ENCODE measurements around the gene RBMS1. TPM values are rescaled to one million over a fixed set of nuclear protein-coding genes. Genes with fewer than 3 reads are reported as not detected.

RBMS1 gene
- total RNA-seq, 5 donors from 2014 or later (not counting 1 experiment from before 2014, with no cell fraction given), result 94.2 to 137 (median 105) TPM

DNA sequence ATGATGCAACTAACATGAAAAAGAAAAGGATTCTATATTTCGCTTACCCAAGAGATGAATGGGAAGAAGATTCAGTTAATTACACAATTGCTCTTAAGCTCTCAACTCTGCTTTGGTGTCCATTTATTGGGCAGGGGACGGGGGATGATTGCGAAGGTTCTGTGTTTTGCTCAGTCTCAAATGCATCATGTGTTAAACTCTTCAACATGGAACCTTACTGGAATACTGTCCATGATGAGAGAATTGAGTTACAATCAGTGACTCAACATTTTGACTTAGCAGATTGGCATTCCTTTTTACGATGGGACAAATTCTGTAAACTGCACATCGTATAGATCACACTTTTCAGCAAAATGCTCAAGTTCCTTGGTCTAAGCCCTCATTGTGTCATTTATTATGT, 135.6 kb downstream of the RBMS1 start:
- no CpG with 5 or more reads among the region's 5 CpGs for WGBS (ENCODE audit: insufficient coverage)
- Histone ChIP-seq H3K9me3 (peaks cover 3% of the 10 kb centered on the region), H3K27me3 (replicated peaks in 1 of 2; ENCODE audit: control insufficient read depth in 2 of 2, extremely low read depth in 1 of 2, insufficient read depth in 2 of 2, low read length in 1 of 2) (no peaks in the 10 kb centered on the region), H3K36me3 (ENCODE audit: control insufficient read depth in 2 of 2, extremely low read depth in 1 of 2, insufficient read depth in 1 of 2, low read length in 1 of 2) (peaks cover 0 to 5% of the 10 kb centered on the region in 2 donors), H3K4me1 (ENCODE audit: control insufficient read depth in 1 of 2, extremely low read depth in 1 of 2, insufficient read depth in 2 of 2, low read length in 2 of 2) (peaks cover 7 to 9% of the 10 kb centered on the region in 2 experiments), H3K27ac (ENCODE audit: low read length) (no peak overlapping the region), H3K4me3 (ENCODE audit: control insufficient read depth in 1 of 2, extremely low read depth in 1 of 2, low read length in 1 of 2) (no peak overlapping the region)
- H3K4me3 Mint-ChIP-seq, result no peak overlapping the region
- H3K27me3 Mint-ChIP-seq, result no peaks in the 10 kb centered on the region
- no peak for DNase-seq
- no peak for ATAC-seq (replicated peaks in 1 of 4)
- H3K9me3 Mint-ChIP-seq, result peaks cover 0 to 9% (median 0%) of the 10 kb centered on the region in 3 donors
- ChIA-PET POLR2A (interaction anchor here in 1 of 2 donors (0.7 kb wide), 1 partner anchor 29 kb away, joined by 3 read pairs; no protein-coding TSS in a partner anchor), CTCF (no interaction called here)
- peaks cover 27% of the 10 kb centered on the region for H3K36me3 Mint-ChIP-seq
- peak overlapping the region in 1 of 2 donors; percentile 9 for H3K27ac Mint-ChIP-seq
- H3K4me1 Mint-ChIP-seq, result peaks cover 68 to 85% (median 83%) of the 10 kb centered on the region in 3 donors

DNA sequence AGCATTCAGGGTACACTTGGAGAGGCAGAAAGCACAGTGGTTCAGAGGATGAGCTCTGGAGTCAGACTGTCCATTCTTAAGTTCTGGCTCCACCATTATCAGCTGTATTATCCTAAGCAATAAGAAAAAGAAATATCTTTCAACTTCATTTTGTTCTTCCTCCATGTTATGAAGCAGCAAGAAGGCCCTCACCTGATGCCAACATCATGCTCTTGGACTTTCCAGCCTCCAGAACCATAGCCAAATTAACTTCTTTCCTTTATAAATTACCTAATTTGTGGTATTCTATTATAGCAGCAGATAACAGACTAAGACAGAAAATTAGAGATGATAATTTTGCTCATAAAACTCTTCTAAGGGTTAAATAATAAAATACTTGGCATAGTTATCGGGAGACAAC, 137.1 kb downstream of the RBMS1 start:
- peaks cover 0 to 5% of the 10 kb centered on the region in 2 donors for H3K36me3 ChIP-seq (ENCODE audit: control insufficient read depth in 2 of 2, extremely low read depth in 1 of 2, insufficient read depth in 1 of 2, low read length in 1 of 2)
- peaks cover 30% of the 10 kb centered on the region for H3K36me3 Mint-ChIP-seq
- ATAC-seq (replicated peaks in 1 of 4), result no peak
- ChIA-PET CTCF (no interaction called here), POLR2A (no interaction called here)
- H3K9me3 Mint-ChIP-seq, result peaks cover 0 to 9% (median 0%) of the 10 kb centered on the region in 3 donors
- H3K4me1 ChIP-seq (ENCODE audit: control insufficient read depth in 1 of 2, extremely low read depth in 1 of 2, insufficient read depth in 2 of 2, low read length in 2 of 2), result peaks cover 5 to 8% of the 10 kb centered on the region in 2 experiments
- no peak overlapping the region for H3K4me3 Mint-ChIP-seq
- no peak for DNase-seq
- peaks cover 3% of the 10 kb centered on the region for H3K9me3 ChIP-seq
- peaks cover 57 to 85% (median 83%) of the 10 kb centered on the region in 3 donors for H3K4me1 Mint-ChIP-seq
- H3K27me3 Mint-ChIP-seq, result no peaks in the 10 kb centered on the region
- peak overlapping the region in 1 of 2 donors; percentile 65 for H3K27ac Mint-ChIP-seq
- WGBS (ENCODE audit: insufficient coverage), result no CpG with 5 or more reads among the region's 1 CpG
- no peak overlapping the region for H3K27ac ChIP-seq (ENCODE audit: low read length)
- no peaks in the 10 kb centered on the region for H3K27me3 ChIP-seq (replicated peaks in 1 of 2; ENCODE audit: control insufficient read depth in 2 of 2, extremely low read depth in 1 of 2, insufficient read depth in 2 of 2, low read length in 1 of 2)
- H3K4me3 ChIP-seq (ENCODE audit: control insufficient read depth in 1 of 2, extremely low read depth in 1 of 2, low read length in 1 of 2), result no peak overlapping the region

DNA sequence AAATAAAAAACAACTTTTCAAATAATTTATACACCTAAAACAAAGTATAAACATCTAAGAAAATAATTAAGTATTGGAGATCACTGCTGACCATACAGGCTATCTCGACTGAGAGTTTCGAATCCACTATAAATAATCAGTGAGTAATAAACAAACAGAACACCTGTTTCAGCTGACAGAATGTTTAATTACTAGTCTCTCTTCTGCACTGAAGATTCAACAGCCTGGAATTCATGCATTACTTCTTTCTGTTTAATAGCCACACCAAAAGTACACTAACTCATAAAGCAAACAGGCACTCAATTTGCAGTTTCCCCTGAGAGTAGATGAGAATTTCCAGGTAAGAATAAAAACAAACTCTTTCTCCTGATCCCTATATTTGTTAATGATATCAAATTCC, 138.5 kb downstream of the RBMS1 start:
- ChIA-PET CTCF (interaction anchor here in 1 of 2 donors (1.5 kb wide), 1 partner anchor 32 kb away, joined by 3 read pairs; no protein-coding TSS in a partner anchor), POLR2A (interaction anchor here in 1 of 2 donors (0.9 kb wide), 1 partner anchor 10 kb away, joined by 3 read pairs; no protein-coding TSS in a partner anchor)
- Histone ChIP-seq H3K27ac (ENCODE audit: low read length) (no peak overlapping the region), H3K9me3 (peaks cover 3% of the 10 kb centered on the region), H3K4me3 (ENCODE audit: control insufficient read depth in 1 of 2, extremely low read depth in 1 of 2, low read length in 1 of 2) (no peak overlapping the region), H3K36me3 (ENCODE audit: control insufficient read depth in 2 of 2, extremely low read depth in 1 of 2, insufficient read depth in 1 of 2, low read length in 1 of 2) (peaks cover 0 to 7% of the 10 kb centered on the region in 2 donors), H3K27me3 (replicated peaks in 1 of 2; ENCODE audit: control insufficient read depth in 2 of 2, extremely low read depth in 1 of 2, insufficient read depth in 2 of 2, low read length in 1 of 2) (no peaks in the 10 kb centered on the region), H3K4me1 (ENCODE audit: control insufficient read depth in 1 of 2, extremely low read depth in 1 of 2, insufficient read depth in 2 of 2, low read length in 2 of 2) (peaks cover 5 to 11% of the 10 kb centered on the region in 2 experiments)
- Mint-ChIP-seq H3K27me3 (no peaks in the 10 kb centered on the region), H3K4me3 (no peak overlapping the region), H3K27ac (peak overlapping the region; percentile 73 to 81), H3K36me3 (peaks cover 30% of the 10 kb centered on the region), H3K4me1 (peaks cover 53 to 79% (median 77%) of the 10 kb centered on the region in 3 donors), H3K9me3 (peaks cover 0 to 9% (median 0%) of the 10 kb centered on the region in 3 donors)
- DNase-seq (no peak), ATAC-seq (replicated peaks in 1 of 4) (no peak)
- WGBS (ENCODE audit: insufficient coverage), result no CpG with 5 or more reads among the region's 2 CpGs

DNA sequence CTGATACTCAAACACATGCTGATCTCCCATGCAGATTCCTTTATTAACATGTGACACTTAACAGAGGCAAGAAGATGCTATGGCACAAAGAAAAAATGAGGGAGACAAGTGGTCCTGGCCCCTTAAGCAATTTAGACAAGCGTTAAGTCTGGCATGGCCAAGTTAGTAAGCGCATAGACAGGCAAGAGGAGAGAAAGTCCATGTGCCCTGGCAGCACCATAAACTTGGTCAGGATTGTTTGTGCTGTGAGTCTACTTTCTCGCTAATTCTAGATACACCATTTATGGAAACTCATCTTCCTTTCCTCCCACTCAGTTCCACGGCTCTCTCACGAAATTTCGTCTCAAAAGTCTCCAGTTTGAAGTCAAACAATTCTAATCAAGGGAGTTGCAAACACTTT, 138.9 kb downstream of the RBMS1 start:
- Histone ChIP-seq H3K9me3 (peaks cover 3% of the 10 kb centered on the region), H3K27ac (ENCODE audit: low read length) (no peak overlapping the region), H3K4me1 (ENCODE audit: control insufficient read depth in 1 of 2, extremely low read depth in 1 of 2, insufficient read depth in 2 of 2, low read length in 2 of 2) (peaks cover 5 to 11% of the 10 kb centered on the region in 2 experiments), H3K36me3 (ENCODE audit: control insufficient read depth in 2 of 2, extremely low read depth in 1 of 2, insufficient read depth in 1 of 2, low read length in 1 of 2) (peaks cover 1 to 11% of the 10 kb centered on the region in 2 donors), H3K4me3 (ENCODE audit: control insufficient read depth in 1 of 2, extremely low read depth in 1 of 2, low read length in 1 of 2) (no peak overlapping the region), H3K27me3 (replicated peaks in 1 of 2; ENCODE audit: control insufficient read depth in 2 of 2, extremely low read depth in 1 of 2, insufficient read depth in 2 of 2, low read length in 1 of 2) (no peaks in the 10 kb centered on the region)
- ChIA-PET CTCF (interaction anchor here (0.5 to 1.7 kb wide), 4 partner anchors 31 to 640 kb away, joined by 3 to 6 read pairs (median 4); no protein-coding TSS in a partner anchor), POLR2A (interaction anchor here in 1 of 2 donors (0.6 to 0.9 kb wide), 2 partner anchors 10 kb away, joined by 3 read pairs; no protein-coding TSS in a partner anchor)
- WGBS (ENCODE audit: insufficient coverage), result no CpG with 5 or more reads among the region's 6 CpGs
- ATAC-seq (replicated peaks in 1 of 4) (no peak), DNase-seq (no peak)
- peaks cover 34% of the 10 kb centered on the region for H3K36me3 Mint-ChIP-seq
- H3K9me3 Mint-ChIP-seq, result peaks cover 0 to 9% (median 0%) of the 10 kb centered on the region in 3 donors
- H3K27ac Mint-ChIP-seq, result peak overlapping the region in 1 of 2 donors; percentile 8
- peaks cover 53 to 79% (median 78%) of the 10 kb centered on the region in 3 donors for H3K4me1 Mint-ChIP-seq
- no peak overlapping the region for H3K4me3 Mint-ChIP-seq
- H3K27me3 Mint-ChIP-seq, result no peaks in the 10 kb centered on the region

DNA sequence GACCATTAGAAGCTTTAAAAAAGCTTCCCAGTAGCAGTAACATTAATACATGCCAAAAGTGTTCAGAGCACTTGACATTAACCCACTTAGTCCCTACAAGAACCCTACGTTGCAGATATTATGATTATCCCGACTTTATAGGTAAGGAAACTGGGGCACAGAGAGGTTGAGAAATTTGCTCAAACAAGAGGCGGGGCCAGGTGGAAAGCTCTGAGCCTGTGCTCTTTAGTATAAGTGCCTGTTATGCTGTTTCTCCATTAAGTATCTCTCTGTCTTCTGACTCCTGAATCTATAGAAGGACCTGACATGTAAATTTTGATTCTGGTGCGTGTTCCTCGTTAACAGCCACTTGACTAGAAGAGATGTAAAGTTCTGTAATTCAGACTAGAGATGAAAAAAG, 139.8 kb downstream of the RBMS1 start:
- peaks cover 5 to 16% of the 10 kb centered on the region in 2 experiments for H3K4me1 ChIP-seq (ENCODE audit: control insufficient read depth in 1 of 2, extremely low read depth in 1 of 2, insufficient read depth in 2 of 2, low read length in 2 of 2)
- peaks cover 2 to 11% of the 10 kb centered on the region in 2 donors for H3K36me3 ChIP-seq (ENCODE audit: control insufficient read depth in 2 of 2, extremely low read depth in 1 of 2, insufficient read depth in 1 of 2, low read length in 1 of 2)
- Mint-ChIP-seq H3K9me3 (peaks cover 0 to 9% (median 0%) of the 10 kb centered on the region in 3 donors), H3K4me3 (no peak overlapping the region), H3K27ac (peak overlapping the region in 1 of 2 donors; percentile 11), H3K4me1 (peaks cover 59 to 79% (median 79%) of the 10 kb centered on the region in 3 donors), H3K27me3 (no peaks in the 10 kb centered on the region), H3K36me3 (peaks cover 40% of the 10 kb centered on the region)
- no peak overlapping the region for H3K27ac ChIP-seq (ENCODE audit: low read length)
- no peak overlapping the region for H3K4me3 ChIP-seq (ENCODE audit: control insufficient read depth in 1 of 2, extremely low read depth in 1 of 2, low read length in 1 of 2)
- ATAC-seq (replicated peaks in 1 of 4), result no peak
- DNase-seq, result no peak
- ChIA-PET CTCF (interaction anchor here (0.6 to 2.0 kb wide), 22 partner anchors 8 to 964 kb away, joined by 3 to 14 read pairs (median 4); no protein-coding TSS in a partner anchor), POLR2A (no interaction called here)
- H3K27me3 ChIP-seq (replicated peaks in 1 of 2; ENCODE audit: control insufficient read depth in 2 of 2, extremely low read depth in 1 of 2, insufficient read depth in 2 of 2, low read length in 1 of 2), result no peaks in the 10 kb centered on the region
- H3K9me3 ChIP-seq, result peaks cover 3% of the 10 kb centered on the region
- no CpG with 5 or more reads among the region's 5 CpGs for WGBS (ENCODE audit: insufficient coverage)

DNA sequence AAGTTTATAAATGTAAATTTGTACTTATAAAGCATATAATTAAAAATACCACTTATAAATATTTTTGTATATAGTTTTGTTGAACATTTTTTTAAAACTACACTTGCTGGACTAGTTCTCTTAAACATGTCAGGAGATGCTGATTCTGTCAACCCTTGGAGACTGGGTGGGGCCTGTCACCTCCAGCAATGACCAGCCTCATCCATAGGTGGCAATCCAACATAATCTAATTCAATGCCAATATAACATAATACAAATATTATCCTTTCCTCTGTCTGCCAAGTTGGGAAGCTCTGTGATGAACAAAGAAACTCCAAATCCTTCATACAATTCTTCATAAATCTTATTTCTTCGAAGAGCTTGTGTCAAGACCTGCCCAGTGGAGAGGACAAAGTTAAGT, 140.4 kb downstream of the RBMS1 start:
- H3K4me1 Mint-ChIP-seq, result peaks cover 66 to 83% (median 81%) of the 10 kb centered on the region in 3 donors
- ChIA-PET POLR2A (no interaction called here), CTCF (interaction anchor here (0.5 to 2.0 kb wide), 28 partner anchors 9 to 1235 kb away, joined by 3 to 14 read pairs (median 4); no protein-coding TSS in a partner anchor)
- no CpG with 5 or more reads among the region's 1 CpG for WGBS (ENCODE audit: insufficient coverage)
- DNase-seq (peak in 25 of 35 experiments; percentile 8 to 62 (median 23)), ATAC-seq (replicated peaks in 1 of 4) (peak; percentile 56 to 83 (median 66))
- H3K27ac Mint-ChIP-seq, result no peak overlapping the region
- Histone ChIP-seq H3K4me1 (ENCODE audit: control insufficient read depth in 1 of 2, extremely low read depth in 1 of 2, insufficient read depth in 2 of 2, low read length in 2 of 2) (peaks cover 5 to 21% of the 10 kb centered on the region in 2 experiments), H3K9me3 (peaks cover 3% of the 10 kb centered on the region), H3K27me3 (replicated peaks in 1 of 2; ENCODE audit: control insufficient read depth in 2 of 2, extremely low read depth in 1 of 2, insufficient read depth in 2 of 2, low read length in 1 of 2) (no peaks in the 10 kb centered on the region), H3K4me3 (ENCODE audit: control insufficient read depth in 1 of 2, extremely low read depth in 1 of 2, low read length in 1 of 2) (no peak overlapping the region), H3K27ac (ENCODE audit: low read length) (no peak overlapping the region), H3K36me3 (ENCODE audit: control insufficient read depth in 2 of 2, extremely low read depth in 1 of 2, insufficient read depth in 1 of 2, low read length in 1 of 2) (peaks cover 2 to 11% of the 10 kb centered on the region in 2 donors)
- H3K27me3 Mint-ChIP-seq, result no peaks in the 10 kb centered on the region
- peaks cover 0 to 9% (median 0%) of the 10 kb centered on the region in 3 donors for H3K9me3 Mint-ChIP-seq
- H3K36me3 Mint-ChIP-seq, result peaks cover 40% of the 10 kb centered on the region
- no peak overlapping the region for H3K4me3 Mint-ChIP-seq

All from T-cell (primary cell).